ENCODE results near the gene LIFR.
"Not testable (repeated sequence)": the region's sequence is repeated elsewhere in the genome, so short reads cannot be mapped to it uniquely, and the experiment has no call there.

The LIFR gene

DNA sequence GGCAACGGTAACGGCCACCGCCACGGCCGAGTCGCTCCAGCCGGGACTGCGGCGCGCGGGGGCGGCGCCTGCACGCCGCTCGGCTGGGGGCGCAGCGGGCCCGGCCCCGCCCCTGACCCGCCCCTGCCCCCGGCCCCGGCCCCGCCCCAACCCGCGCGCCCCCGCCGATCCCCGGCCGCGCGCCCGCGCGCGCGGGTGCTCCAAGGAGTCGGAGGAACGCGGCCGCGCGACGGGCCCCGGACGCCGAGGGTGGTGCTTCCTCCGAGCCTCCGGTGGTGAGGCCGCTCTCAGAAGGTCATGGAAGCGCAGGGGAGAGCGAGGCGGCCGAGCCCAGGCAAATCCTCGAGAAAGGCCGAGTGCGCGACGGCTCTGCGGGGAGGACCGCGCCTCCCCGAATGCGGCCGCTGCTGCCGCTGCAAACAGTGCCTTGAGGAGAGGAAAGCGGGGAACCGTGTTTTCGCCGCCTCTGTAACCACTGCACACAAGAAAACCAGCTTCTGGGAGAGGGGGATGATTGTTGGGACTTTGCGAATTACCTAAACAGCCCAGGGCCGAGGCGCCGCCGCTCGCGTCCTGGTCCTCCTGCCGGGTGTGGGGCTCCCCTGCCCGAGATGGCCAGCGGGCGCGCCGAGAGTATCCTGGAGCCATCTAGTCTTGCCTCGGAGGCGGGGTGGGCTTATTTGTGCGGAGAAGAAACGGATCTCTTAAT lies at the start of gene LIFR:
TSS of gene LIFR (minus strand) at position 48 of the 709 bp plus-strand sequence. CDS start 25,999 bp downstream, outside the sequence.
- peak in 1 of 2 donors; percentile 45 for DNase-seq

- DNase-seq, result no peak
Observed at GRCh38 chr5:38605610-38606009, 49.2 kb upstream of the LIFR start.

GRCh38 chr5:38603691-38604090 lies 47.2 kb upstream of the LIFR start:
- DNase-seq, result no peak

GRCh38 chr5:38602641-38603040 lies 46.2 kb upstream of the LIFR start:
- DNase-seq, result no peak

DNA sequence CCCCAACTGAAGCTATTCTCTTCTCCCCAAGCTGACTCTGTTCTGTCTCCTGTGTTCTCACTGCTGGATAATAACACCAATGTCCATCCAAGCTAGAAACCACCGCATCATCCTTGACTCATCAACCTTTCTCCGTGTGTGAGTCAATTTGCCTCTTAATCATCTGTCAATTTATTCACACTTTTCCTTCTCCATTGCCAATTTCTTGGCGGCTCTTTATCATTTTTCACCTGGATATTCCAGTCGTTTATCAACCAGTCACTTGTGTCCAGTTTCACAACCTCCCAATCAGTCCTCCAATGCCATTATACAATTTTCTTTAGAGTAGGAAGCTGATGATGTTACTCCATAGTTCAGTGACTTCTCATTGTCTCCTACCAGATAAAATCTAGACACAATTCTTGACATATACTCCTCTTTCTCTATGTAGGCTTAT lies 45.4 kb upstream of the LIFR start:
- no peak for DNase-seq

DNA sequence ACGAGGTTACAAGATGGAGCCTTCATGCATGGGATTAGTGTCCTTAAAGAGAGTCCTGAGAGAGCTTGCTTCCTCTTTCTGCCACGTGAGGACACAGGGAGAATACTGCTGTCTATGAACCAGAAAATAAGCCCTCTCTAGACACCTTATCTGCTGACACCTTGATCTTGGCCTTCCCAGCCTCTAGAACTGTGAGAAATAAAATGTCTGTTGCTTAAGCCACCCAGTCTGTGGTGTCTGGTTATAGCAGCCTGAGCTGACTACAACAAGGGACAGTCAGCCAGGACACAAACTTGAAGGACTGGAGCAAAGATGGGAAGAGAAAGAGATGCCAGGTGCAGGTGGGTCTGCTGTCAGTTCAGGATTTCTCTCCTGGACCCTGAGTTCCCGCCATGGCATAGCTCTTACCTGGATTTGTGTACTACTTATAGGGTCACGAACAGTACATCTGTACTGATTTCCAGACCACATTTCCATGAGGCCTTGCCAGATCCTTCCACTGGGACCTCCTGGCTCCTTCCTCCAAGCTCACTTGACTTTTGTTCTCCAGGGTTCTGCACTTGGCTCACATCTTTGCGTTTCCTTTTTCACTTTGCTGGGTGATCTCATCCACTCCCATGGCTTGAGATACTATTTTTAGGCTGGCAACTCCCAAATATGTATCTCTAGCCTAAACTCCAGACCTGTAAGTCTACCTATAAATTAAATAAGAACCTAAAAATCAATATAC lies 44.9 kb upstream of the LIFR start:
- DNase-seq, result no peak

GRCh38 chr5:38600329-38601045 lies 44.0 kb upstream of the LIFR start:
- no peak for DNase-seq

DNA sequence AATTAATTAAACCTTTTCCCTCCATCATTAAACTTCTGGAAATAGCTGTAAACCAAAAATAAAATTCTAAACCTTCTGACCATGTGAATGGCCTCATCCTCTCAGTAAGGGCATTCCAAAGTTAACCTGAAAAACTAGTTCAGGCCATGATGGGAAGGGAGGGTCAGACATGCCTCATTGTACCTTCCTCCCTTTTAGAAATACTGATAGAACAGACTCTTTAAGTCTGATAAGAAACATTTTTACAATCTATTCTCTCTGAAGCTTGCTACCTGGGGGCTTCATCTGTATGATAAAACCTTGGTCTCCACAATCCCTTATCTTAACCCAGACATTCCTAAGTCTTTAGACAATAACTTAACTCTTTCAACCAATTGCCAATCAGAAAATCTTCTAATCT lies 43.3 kb upstream of the LIFR start:
- not testable (repeated sequence) for DNase-seq

DNA sequence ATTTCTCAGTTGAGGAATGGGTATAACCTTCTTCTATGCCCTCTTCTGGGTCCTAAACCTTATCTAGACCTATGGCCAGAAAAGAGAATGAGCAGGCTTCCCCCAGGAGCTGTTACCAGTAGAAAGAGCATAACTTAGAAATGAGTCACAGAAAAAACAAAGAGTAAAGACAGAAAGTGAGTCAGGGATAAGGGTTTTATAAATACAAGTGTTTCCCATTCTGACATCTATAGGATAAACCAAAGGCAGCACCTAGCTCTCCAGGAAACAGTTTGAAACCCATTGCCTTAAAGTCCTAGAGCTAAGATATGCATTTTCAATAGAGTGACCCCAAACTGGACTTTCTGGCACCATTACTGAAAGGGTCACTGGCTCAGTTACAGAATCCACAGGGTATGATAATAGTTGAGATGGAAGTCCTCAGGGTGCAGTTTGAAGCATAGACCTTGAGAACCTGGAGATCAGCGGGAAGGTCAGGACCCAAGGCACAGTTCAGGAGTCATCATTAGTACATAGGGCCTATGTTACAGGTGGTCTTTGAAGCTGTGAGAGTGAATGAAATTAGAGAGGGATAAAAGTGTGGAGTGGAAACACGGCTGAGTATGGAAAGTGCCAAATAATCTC lies 42.7 kb upstream of the LIFR start:
- DNase-seq, result no peak

DNA sequence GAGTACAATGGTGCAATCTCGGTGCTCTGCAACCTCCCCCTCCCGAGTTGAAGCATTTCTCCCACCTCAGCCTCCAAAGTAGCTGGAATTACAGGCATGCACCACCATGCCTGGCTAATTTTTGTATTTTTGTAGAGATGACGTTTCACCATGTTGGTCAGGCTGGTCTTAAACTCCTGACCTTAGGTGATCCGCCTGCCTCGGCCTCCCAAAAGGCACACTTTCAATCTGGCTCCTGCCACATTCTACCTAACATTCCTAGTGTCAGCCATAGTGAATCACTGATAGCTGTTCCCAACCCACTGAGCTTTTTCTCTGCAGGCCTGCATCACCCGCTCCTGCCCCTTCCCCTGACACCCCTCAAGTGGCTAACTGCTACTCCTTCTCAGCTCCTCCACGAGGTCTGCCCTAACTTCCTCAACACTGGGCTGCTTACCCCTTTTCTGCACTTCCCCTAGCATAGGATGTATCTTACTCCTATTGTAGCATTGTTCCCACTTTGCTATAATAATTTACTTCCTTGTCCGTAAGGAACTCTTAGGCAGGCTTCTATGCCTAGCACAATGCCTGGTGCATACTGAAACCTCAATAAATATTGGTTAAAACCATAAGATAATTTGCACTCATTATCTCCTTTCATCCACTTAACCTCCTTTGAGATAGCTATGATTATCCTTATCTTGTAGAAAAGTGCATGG lies 42.0 kb upstream of the LIFR start:
- DNase-seq, result no peak

- DNase-seq, result no peak
Observed at GRCh38 chr5:38596981-38597380, 40.5 kb upstream of the LIFR start.

- no peak for DNase-seq
Observed at GRCh38 chr5:38595132-38595745, 38.8 kb upstream of the LIFR start.

DNA sequence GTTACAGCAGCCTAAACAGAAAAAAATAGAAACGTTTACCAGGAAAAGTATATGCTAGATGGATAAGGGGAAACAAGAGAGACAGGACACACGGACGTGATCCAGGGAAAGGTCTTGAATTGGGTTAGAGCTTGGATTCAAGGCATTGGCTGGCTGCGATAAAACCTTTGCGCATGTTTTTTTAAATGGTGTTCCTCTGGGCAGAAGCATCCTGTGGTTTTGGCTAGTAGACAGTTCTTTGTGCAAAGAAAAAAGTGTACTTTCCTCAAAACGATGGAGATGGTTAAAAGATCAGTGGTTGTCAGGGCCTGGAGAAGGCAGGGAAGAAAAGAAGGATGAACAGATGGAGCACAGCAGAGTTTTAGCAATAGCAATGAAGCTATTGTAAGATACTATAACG lies 37.5 kb upstream of the LIFR start:
- no peak for DNase-seq

- no peak for DNase-seq
Observed at GRCh38 chr5:38591523-38591849, 35.0 kb upstream of the LIFR start.

DNA sequence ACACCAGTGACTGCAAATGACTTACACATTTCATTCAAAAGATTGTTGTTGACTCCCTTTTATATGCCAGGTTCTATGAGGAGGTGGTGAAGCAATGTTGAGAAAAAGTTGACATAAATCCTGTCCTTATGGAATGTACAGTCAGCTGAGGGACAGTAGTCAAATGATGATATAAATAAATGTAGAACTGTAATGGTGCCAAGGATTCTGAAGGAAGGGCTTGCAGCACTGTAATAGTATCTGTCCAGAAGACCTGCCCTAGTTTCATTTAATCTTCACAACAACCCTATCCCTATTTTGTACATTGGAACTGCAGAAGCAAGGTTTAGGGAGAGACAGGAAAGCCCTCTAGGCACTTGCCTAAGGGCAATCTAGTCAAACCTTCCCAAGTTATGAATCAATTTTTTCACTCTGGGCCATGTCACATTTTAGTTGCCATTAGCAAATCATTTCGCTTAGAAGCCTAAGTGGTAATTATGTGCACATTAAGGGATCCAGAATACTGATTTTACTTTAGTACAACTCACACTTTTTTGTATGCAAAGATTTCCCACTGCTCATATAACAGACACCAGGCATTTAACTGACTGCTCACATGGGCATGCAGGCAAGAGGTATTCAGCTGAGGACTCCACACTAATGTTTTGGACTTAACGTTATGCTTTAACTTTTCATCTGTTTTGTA lies 34.5 kb upstream of the LIFR start:
- DNase-seq, result no peak

GRCh38 chr5:38589629-38590028 lies 33.2 kb upstream of the LIFR start:
- DNase-seq, result no peak

DNA sequence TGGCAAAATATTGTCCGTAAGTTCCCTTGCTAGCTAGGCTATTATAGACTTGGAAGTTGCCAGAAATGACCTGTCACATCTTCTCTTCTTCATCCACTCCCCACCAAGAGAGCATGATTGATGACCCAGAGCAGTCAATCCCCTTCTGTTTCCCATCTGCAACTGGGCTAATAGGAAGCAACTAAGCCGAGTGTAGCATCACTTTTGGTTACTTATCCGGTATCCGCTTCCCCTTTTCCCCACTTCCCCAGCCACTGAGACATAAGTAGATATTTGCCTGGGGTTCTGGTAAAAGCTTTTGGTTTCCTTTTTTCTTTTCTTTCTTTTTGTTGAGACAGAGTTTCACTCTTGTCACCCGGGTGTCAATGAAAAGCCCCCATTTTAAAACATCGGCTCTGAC lies 29.4 kb upstream of the LIFR start:
- DNase-seq, result no peak

- DNase-seq, result no peak
Observed at GRCh38 chr5:38583500-38583899, 27.1 kb upstream of the LIFR start.

DNA sequence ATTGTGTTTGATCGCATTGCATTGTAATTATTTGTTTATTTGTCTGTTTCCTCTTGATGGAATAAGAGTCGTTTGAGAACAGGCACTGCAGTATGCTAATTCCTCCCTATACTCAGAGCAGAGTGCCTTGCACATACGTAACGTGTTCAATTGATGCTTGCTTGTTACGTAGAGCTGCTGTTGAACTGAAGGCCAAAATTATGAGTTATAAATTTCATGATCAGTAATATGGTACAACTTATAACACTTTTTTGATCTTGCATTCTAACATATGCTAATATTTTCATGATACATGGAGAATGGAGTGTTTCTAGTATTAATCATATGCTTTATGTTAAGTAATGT lies 26.5 kb upstream of the LIFR start:
- no peak for DNase-seq

DNA sequence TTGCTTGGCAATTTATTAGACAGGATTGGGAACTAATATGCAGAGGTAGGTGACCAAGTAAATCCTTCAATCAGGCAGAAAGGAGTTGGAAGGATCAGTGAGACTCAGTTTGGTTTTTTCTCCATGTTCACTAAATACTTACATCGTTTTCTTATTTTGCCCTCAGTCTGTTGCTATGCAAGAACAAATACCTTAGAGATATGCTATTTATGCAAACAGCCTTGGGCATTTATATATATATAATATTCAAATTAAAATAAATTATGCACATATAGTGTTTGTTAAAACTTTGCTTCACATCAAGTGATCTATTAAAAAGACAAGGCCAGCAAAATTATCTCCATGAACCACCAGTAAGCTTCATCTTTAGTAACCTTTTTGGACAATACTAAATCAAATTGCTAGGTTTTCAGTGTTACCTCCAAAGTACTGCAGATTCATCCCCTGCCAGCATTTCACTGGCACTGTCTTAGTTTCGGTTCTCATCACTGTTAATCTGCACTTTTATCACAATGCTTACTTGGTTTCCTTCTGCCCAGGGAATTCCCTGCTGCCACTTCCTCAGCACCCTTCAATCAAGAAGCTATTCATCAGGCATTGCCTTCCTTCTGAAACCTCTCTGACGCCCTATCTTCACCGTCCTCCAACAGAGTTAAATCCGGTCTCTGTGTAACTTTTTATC lies 26.0 kb upstream of the LIFR start:
- DNase-seq, result no peak

GRCh38 chr5:38581597-38581996 lies 25.2 kb upstream of the LIFR start:
- DNase-seq, result no peak

All from CD4-positive, alpha-beta T cell treated with Interferon alpha-2 for 1 hour (primary cell).